GM06990 (cell line): ENCODE measurements around the gene PI4KA.

ENCODE experiments used
- DNase-seq: peaks from one replicate; pipeline ENCODE4 v3.0.0-alpha.2; 2011; ENCODE audit not compliant: insufficient read length; ENCODE audit errors: extremely low read depth
- H3K27me3 ChIP-seq: replicated peaks from 2 replicates; pipeline ENCODE4 v1.6.0; 2011; ENCODE audit warnings: low read length; ENCODE audit not compliant: control insufficient read depth, insufficient read depth
- H3K36me3 ChIP-seq: 2 replicates; pipeline ENCODE4 v1.5.1; 2011; ENCODE audit warnings: low read length; ENCODE audit not compliant: control insufficient read depth, insufficient read depth
- H3K4me3 ChIP-seq: replicated peaks from 2 replicates; pipeline ENCODE4 v1.5.1; 2011; ENCODE audit warnings: low read depth, mild to moderate bottlenecking, control low read depth, low read length
- TF ChIP-seq, protein P1 (sequence below): IDR thresholded peaks from 2 replicates; pipeline ENCODE4 v1.5.1; 2011; ENCODE audit warnings: low read length, control low read depth, mild to moderate bottlenecking, inconsistent platforms; ENCODE audit not compliant: insufficient read depth, poor library complexity, severe bottlenecking

The PI4KA gene

GRCh38 chr22:20811171-20811570, 47.4 kb downstream of the PI4KA start:
- DNase-seq: no peak
- TF ChIP-seq, protein P1, sequence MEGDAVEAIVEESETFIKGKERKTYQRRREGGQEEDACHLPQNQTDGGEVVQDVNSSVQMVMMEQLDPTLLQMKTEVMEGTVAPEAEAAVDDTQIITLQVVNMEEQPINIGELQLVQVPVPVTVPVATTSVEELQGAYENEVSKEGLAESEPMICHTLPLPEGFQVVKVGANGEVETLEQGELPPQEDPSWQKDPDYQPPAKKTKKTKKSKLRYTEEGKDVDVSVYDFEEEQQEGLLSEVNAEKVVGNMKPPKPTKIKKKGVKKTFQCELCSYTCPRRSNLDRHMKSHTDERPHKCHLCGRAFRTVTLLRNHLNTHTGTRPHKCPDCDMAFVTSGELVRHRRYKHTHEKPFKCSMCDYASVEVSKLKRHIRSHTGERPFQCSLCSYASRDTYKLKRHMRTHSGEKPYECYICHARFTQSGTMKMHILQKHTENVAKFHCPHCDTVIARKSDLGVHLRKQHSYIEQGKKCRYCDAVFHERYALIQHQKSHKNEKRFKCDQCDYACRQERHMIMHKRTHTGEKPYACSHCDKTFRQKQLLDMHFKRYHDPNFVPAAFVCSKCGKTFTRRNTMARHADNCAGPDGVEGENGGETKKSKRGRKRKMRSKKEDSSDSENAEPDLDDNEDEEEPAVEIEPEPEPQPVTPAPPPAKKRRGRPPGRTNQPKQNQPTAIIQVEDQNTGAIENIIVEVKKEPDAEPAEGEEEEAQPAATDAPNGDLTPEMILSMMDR: no peak
- peaks cover 9% of the 10 kb centered on the region for H3K36me3 ChIP-seq

GRCh38 chr22:20810645-20811044, 48.0 kb downstream of the PI4KA start:
- TF ChIP-seq, protein P1: no peak
- H3K36me3 ChIP-seq: peaks cover 9% of the 10 kb centered on the region

More at GRCh38 chr22:20811171-20811570, 47.4 kb downstream of the PI4KA start:
- Histone ChIP-seq H3K4me3 (no peak overlapping the region), H3K27me3 (no peaks in the 10 kb centered on the region)

DNA sequence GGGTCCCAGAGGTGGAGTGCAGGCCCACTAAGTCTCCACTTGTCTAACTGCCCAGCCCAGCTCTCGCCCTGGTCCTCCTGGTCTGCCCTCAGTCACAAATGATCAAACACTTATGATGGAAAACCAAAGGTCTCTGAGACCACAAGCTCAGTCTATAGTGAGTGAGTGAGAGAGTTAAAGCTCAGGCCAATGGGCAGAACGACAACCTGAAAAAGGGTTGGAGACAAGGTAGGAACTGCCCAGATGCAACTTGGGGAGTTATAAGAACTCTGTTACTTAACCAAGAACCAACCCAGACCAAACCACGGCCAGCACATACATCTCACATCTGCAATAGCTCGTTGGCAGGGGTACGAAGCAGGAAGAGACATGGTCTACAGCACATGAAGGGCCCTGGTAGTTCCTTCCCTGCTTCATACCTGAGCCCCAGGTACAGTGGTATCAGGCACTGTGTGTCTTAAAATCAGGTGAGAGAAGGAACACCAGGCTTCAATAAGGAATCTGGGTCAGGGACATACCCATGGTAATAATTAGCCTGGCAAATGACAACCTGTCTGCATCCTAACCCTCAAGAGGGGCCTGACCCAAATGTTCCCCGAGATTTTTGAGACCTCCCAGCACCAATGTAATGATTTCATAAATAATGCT, 48.9 kb downstream of the PI4KA start:
- TF ChIP-seq, protein P1: no peak
- no peak for DNase-seq
- Histone ChIP-seq H3K36me3 (peaks cover 12% of the 10 kb centered on the region), H3K4me3 (no peak overlapping the region), H3K27me3 (no peaks in the 10 kb centered on the region)

More at GRCh38 chr22:20810645-20811044, 48.0 kb downstream of the PI4KA start:
- Histone ChIP-seq H3K27me3 (no peaks in the 10 kb centered on the region), H3K4me3 (no peak overlapping the region)
- no peak for DNase-seq

GRCh38 chr22:20808844-20809243, 49.8 kb downstream of the PI4KA start:
- Histone ChIP-seq H3K27me3 (no peaks in the 10 kb centered on the region), H3K4me3 (no peak overlapping the region), H3K36me3 (peaks cover 18% of the 10 kb centered on the region)
- no peak for DNase-seq
- TF ChIP-seq, protein P1: no peak

GRCh38 chr22:20807315-20807752, 51.3 kb downstream of the PI4KA start:
- no peak for DNase-seq
- Histone ChIP-seq H3K4me3 (no peak overlapping the region), H3K36me3 (peaks cover 22% of the 10 kb centered on the region), H3K27me3 (no peaks in the 10 kb centered on the region)
- TF ChIP-seq, protein P1: no peak
